OCI-LY1 (cell line): ENCODE measurements around the gene ACVR1B.

Experiments
- H2AFZ ChIP-seq: fragments of 200-600 bp; sonication (generic), shearing (Covaris generic); 2 replicates; pipeline ENCODE4 v1.6.0; 2014; ENCODE audit warnings: antibody characterized with exemption, mild to moderate bottlenecking, low read length
- H3F3A ChIP-seq: fragments of 200-600 bp; sonication (generic), shearing (Covaris generic); 2 replicates; pipeline ENCODE4 v1.6.0; 2014; ENCODE audit warnings: mild to moderate bottlenecking, antibody characterized with exemption, low read length, moderate library complexity; ENCODE audit not compliant: insufficient read depth
- H3K27ac ChIP-seq: fragments of 200-600 bp; sonication (generic); 2 replicates; pipeline ENCODE4 v1.5.1; 2014; ENCODE audit warnings: low read length, mixed run types, mild to moderate bottlenecking, low read depth; ENCODE audit not compliant: poor library complexity, severe bottlenecking
- H3K27me3 ChIP-seq: fragments of 200-600 bp; sonication (generic); 2 replicates; pipeline ENCODE4 v1.6.0; 2014; ENCODE audit warnings: antibody characterized with exemption, mild to moderate bottlenecking, low read length, moderate library complexity; ENCODE audit not compliant: insufficient read depth
- H3K36me3 ChIP-seq: fragments of 200-600 bp; sonication (generic); 2 replicates; pipeline ENCODE4 v1.6.1; 2014; ENCODE audit warnings: mild to moderate bottlenecking, antibody characterized with exemption, low read length, moderate library complexity, mixed read lengths; ENCODE audit not compliant: insufficient read depth
- H3K4me1 ChIP-seq: fragments of 200-600 bp; sonication (generic); 2 replicates; pipeline ENCODE4 v1.5.1; 2014; ENCODE audit warnings: mild to moderate bottlenecking, low read length, moderate library complexity; ENCODE audit not compliant: insufficient read depth, severe bottlenecking
- H3K4me2 ChIP-seq: fragments of 200-600 bp; sonication (generic), shearing (Covaris generic); 2 replicates; pipeline ENCODE4 v1.6.1; 2014; ENCODE audit warnings: low read length
- H3K4me3 ChIP-seq: fragments of 200-600 bp; sonication (generic); 2 replicates; pipeline ENCODE4 v1.5.1; 2014; ENCODE audit warnings: low read length, low read depth, mild to moderate bottlenecking, mixed read lengths; ENCODE audit not compliant: poor library complexity, severe bottlenecking
- H3K79me2 ChIP-seq: fragments of 200-600 bp; shearing (Covaris generic); 2 replicates; pipeline ENCODE4 v1.6.1; 2016; ENCODE audit warnings: mixed run types, low read length, mixed read lengths; ENCODE audit not compliant: insufficient read depth
- H3K9ac ChIP-seq: fragments of 200-600 bp; sonication (generic), shearing (Covaris generic); 2 replicates; pipeline ENCODE4 v1.6.1; 2014; ENCODE audit warnings: mild to moderate bottlenecking, low read length, mixed read lengths
- H3K9me2 ChIP-seq: fragments of 200-600 bp; sonication (generic), shearing (Covaris generic); 2 replicates; pipeline ENCODE4 v1.6.1; 2014; ENCODE audit warnings: low read depth, mild to moderate bottlenecking, low read length, mixed read lengths
- H3K9me3 ChIP-seq: fragments of 200-600 bp; shearing (Covaris generic); 2 replicates; pipeline ENCODE4 v1.6.1; 2014; ENCODE audit warnings: low read length, mixed read lengths
- H4K20me1 ChIP-seq: fragments of 200-600 bp; sonication (generic), shearing (Covaris generic); 2 replicates; pipeline ENCODE4 v1.6.0; 2016; ENCODE audit warnings: mild to moderate bottlenecking, low read length; ENCODE audit not compliant: insufficient read depth
- CTCF ChIP-seq: fragments of 200-600 bp; sonication (generic), shearing (Covaris generic); IDR thresholded peaks from 2 replicates; pipeline ENCODE4 v1.5.1; 2017; ENCODE audit warnings: mild to moderate bottlenecking, antibody characterized with exemption, low read length, moderate library complexity, mixed read lengths
- EZH2 ChIP-seq: fragments of 200-600 bp; sonication (generic), shearing (Covaris generic); IDR thresholded peaks from 2 replicates; pipeline ENCODE4 v1.8.0; 2017; ENCODE audit warnings: borderline replicate concordance, mixed run types, mild to moderate bottlenecking, antibody characterized with exemption, low read length, moderate library complexity, mixed read lengths

Gene ACVR1B

GRCh38 chr12:51955702-51956101 lies 4.2 kb downstream of the ACVR1B start:
- Histone ChIP-seq H2AFZ (no peak overlapping the region), H3K36me3 (no peaks in the 10 kb centered on the region), H3K9me3 (no peaks in the 10 kb centered on the region), H3K79me2 (no peaks in the 10 kb centered on the region), H3K4me1 (peaks cover 19% of the 10 kb centered on the region), H3K9me2 (no peaks in the 10 kb centered on the region), H3K4me2 (no peak overlapping the region), H3K27ac (no peak overlapping the region), H3K4me3 (no peak overlapping the region), H3K27me3 (no peaks in the 10 kb centered on the region), H3F3A (no peaks in the 10 kb centered on the region), H3K9ac (no peak overlapping the region), H4K20me1 (no peaks in the 10 kb centered on the region)
- TF ChIP-seq EZH2: no peak
- TF ChIP-seq CTCF: no peak

- Histone ChIP-seq H3K9me2 (no peaks in the 10 kb centered on the region), H3K27me3 (no peaks in the 10 kb centered on the region), H3K9me3 (no peaks in the 10 kb centered on the region), H3K4me3 (no peak overlapping the region), H3K4me1 (no peaks in the 10 kb centered on the region), H4K20me1 (no peaks in the 10 kb centered on the region), H3K27ac (no peak overlapping the region), H3K36me3 (no peaks in the 10 kb centered on the region), H2AFZ (no peak overlapping the region), H3K4me2 (no peak overlapping the region), H3F3A (no peaks in the 10 kb centered on the region), H3K79me2 (no peaks in the 10 kb centered on the region), H3K9ac (no peak overlapping the region)
- TF ChIP-seq EZH2 (no peak), CTCF (no peak)
These were observed 7.0 kb downstream of the ACVR1B start for GRCh38 chr12:51958542-51958941.

GRCh38 chr12:51959211-51959610 lies 7.7 kb downstream of the ACVR1B start:
- Histone ChIP-seq H3K9ac (no peak overlapping the region), H3K4me3 (no peak overlapping the region), H3K4me1 (no peaks in the 10 kb centered on the region), H3K79me2 (no peaks in the 10 kb centered on the region), H3K36me3 (no peaks in the 10 kb centered on the region), H3K27ac (no peak overlapping the region), H3K27me3 (no peaks in the 10 kb centered on the region), H3K9me3 (no peaks in the 10 kb centered on the region), H3F3A (no peaks in the 10 kb centered on the region), H3K9me2 (no peaks in the 10 kb centered on the region), H3K4me2 (no peak overlapping the region), H4K20me1 (no peaks in the 10 kb centered on the region), H2AFZ (no peak overlapping the region)
- TF ChIP-seq EZH2: no peak
- TF ChIP-seq CTCF: no peak
